Lower leg skin (tissue), 3 donors: ENCODE data around the gene FERMT3.

Experiments
- POLR2A ChIP-seq, 2 donors: fragments of 450-650 bp; IDR thresholded peaks; one replicate each; pipeline ENCODE4 v1.6.1; 2016 to 2017; ENCODE audit warnings: antibody characterized with exemption in 2 of 2, mild to moderate bottlenecking in 1 of 2, moderate library complexity in 1 of 2
- TF ChIP-seq, protein P1 (sequence below), 3 donors: fragments of 450-650 bp; IDR thresholded peaks; one replicate each; pipeline ENCODE4 v1.5.1; 2016; ENCODE audit warnings: antibody characterized with exemption in 3 of 3, mild to moderate bottlenecking in 3 of 3, moderate library complexity in 2 of 3

DNA sequence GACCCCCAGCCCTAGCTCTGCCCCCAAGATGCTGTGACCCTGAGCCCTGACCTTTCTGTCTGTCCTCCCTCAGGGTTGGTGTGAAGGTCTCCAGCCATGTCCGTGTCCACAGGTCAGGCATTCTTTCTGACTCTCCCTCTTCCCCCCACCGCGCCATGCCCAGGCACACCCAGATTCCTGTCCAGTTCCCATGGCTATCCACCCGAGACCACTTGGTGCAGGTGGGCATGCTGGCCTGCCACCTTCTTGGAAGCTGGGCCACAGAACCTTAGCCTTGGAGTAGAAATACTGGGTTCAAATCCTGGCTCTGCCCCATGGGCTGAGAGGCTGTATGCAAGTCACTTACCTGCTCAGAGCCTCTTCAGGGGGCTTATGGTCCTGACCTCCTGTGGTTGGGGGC lies 42.5 kb downstream of the FERMT3 start:
- no peak for TF ChIP-seq POLR2A (IDR thresholded peaks at IDR 0.05)
- TF ChIP-seq, protein P1, sequence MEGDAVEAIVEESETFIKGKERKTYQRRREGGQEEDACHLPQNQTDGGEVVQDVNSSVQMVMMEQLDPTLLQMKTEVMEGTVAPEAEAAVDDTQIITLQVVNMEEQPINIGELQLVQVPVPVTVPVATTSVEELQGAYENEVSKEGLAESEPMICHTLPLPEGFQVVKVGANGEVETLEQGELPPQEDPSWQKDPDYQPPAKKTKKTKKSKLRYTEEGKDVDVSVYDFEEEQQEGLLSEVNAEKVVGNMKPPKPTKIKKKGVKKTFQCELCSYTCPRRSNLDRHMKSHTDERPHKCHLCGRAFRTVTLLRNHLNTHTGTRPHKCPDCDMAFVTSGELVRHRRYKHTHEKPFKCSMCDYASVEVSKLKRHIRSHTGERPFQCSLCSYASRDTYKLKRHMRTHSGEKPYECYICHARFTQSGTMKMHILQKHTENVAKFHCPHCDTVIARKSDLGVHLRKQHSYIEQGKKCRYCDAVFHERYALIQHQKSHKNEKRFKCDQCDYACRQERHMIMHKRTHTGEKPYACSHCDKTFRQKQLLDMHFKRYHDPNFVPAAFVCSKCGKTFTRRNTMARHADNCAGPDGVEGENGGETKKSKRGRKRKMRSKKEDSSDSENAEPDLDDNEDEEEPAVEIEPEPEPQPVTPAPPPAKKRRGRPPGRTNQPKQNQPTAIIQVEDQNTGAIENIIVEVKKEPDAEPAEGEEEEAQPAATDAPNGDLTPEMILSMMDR (IDR thresholded peaks at IDR 0.05): no peak
